Liver (tissue), 9 donors: ENCODE results near the gene TMEM8B. TPM values are rescaled to one million over a fixed set of nuclear protein-coding genes. Genes with fewer than 3 reads are reported as not detected.

Experiments used
- DNase-seq: peaks from one replicate; pipeline ENCODE4 v3.0.0-alpha.2; 2017; ENCODE audit warnings: low spot score
- H3K27ac ChIP-seq, 2 donors: one replicate each; pipeline ENCODE4 v1.7.0; 2013; ENCODE audit warnings: inconsistent platforms in 2 of 2, low read length in 2 of 2, control low read depth in 1 of 2, low read depth in 1 of 2, mild to moderate bottlenecking in 1 of 2
- H3K27me3 ChIP-seq, 4 donors: one replicate each; pipeline versions ENCODE4 v1.6.1 to v1.7.0; 2013; ENCODE audit warnings: low read length in 3 of 4, inconsistent platforms in 1 of 4, mild to moderate bottlenecking in 1 of 4, moderate library complexity in 1 of 4; ENCODE audit not compliant: control insufficient read depth in 4 of 4, insufficient read depth in 4 of 4
- H3K36me3 ChIP-seq, 4 donors: one replicate each; pipeline versions ENCODE4 v1.6.1 to v1.7.0; 2013; ENCODE audit warnings: low read length in 3 of 4, mild to moderate bottlenecking in 3 of 4, low read depth in 1 of 4, moderate library complexity in 1 of 4; ENCODE audit not compliant: control insufficient read depth in 4 of 4, insufficient read depth in 3 of 4
- H3K4me1 ChIP-seq, 4 donors: one replicate each; pipeline versions ENCODE4 v1.6.1 to v1.7.0; 2013; ENCODE audit warnings: low read length in 3 of 4, mild to moderate bottlenecking in 3 of 4, moderate library complexity in 1 of 4; ENCODE audit not compliant: control insufficient read depth in 4 of 4, insufficient read depth in 4 of 4
- H3K4me3 ChIP-seq, 3 donors: one replicate each; pipeline versions ENCODE4 v1.6.1 to v1.7.0; 2013; ENCODE audit warnings: low read length in 3 of 3, control low read depth in 1 of 3, low read depth in 1 of 3, mild to moderate bottlenecking in 1 of 3
- H3K9ac ChIP-seq, 2 donors: one replicate each; pipeline ENCODE4 v1.7.0; 2013; ENCODE audit warnings: low read length in 2 of 2, mild to moderate bottlenecking in 2 of 2, moderate library complexity in 2 of 2, control low read depth in 1 of 2, low read depth in 1 of 2
- H3K9me3 ChIP-seq, 4 donors: one replicate each; pipeline versions ENCODE4 v1.6.1 to v1.7.0; 2013; ENCODE audit warnings: low read length in 3 of 4; ENCODE audit not compliant: control insufficient read depth in 4 of 4
- ATF3 ChIP-seq: IDR thresholded peaks from 2 replicates; pipeline ENCODE4 v1.6.1; 2016; ENCODE audit warnings: antibody characterized with exemption
- CTCF ChIP-seq: fragments of 150-350 bp; IDR thresholded peaks from 2 replicates; pipeline ENCODE4 v1.5.1; 2017; ENCODE audit warnings: improper control_type of control experiment, low read depth, low read length; ENCODE audit not compliant: missing input control
- EGR1 ChIP-seq, 2 donors: IDR thresholded peaks; 2 replicates each; pipeline ENCODE4 v1.6.1; 2016 to 2018; ENCODE audit warnings: antibody characterized with exemption in 2 of 2, low read depth in 2 of 2
- FOXA1 ChIP-seq: IDR thresholded peaks from 2 replicates; pipeline ENCODE4 v1.6.1; 2016; ENCODE audit warnings: antibody characterized with exemption
- FOXA2 ChIP-seq: IDR thresholded peaks from 2 replicates; pipeline ENCODE4 v1.6.1; 2016; ENCODE audit warnings: antibody characterized with exemption
- GABPA ChIP-seq, 2 donors: IDR thresholded peaks in 1 of 2; conservative IDR thresholded peaks in 1 of 2; 2 replicates each; pipeline ENCODE4 v1.6.1; 2016; ENCODE audit warnings: antibody characterized with exemption in 2 of 2, mild to moderate bottlenecking in 1 of 2, moderate library complexity in 1 of 2
- HNF4A ChIP-seq, 2 donors: conservative IDR thresholded peaks; 2 replicates each; pipeline ENCODE4 v1.6.1; 2016; ENCODE audit warnings: antibody characterized with exemption in 2 of 2, mild to moderate bottlenecking in 2 of 2
- HNF4G ChIP-seq: IDR thresholded peaks from 2 replicates; pipeline ENCODE4 v1.6.1; 2016; ENCODE audit warnings: antibody characterized with exemption
- JUND ChIP-seq, 2 donors: IDR thresholded peaks; 2 replicates each; pipeline ENCODE4 v1.6.1; 2016; ENCODE audit warnings: antibody characterized with exemption in 2 of 2
- MAX ChIP-seq: IDR thresholded peaks from 2 replicates; pipeline ENCODE4 v1.6.1; 2016; ENCODE audit warnings: antibody characterized with exemption
- NR2F2 ChIP-seq: IDR thresholded peaks from 2 replicates; pipeline ENCODE4 v1.6.1; 2016; ENCODE audit warnings: antibody characterized with exemption
- RAD21 ChIP-seq, 2 donors: IDR thresholded peaks; 2 replicates each; pipeline ENCODE4 v1.6.1; 2016; ENCODE audit warnings: antibody characterized with exemption in 2 of 2, mild to moderate bottlenecking in 2 of 2
- REST ChIP-seq: IDR thresholded peaks from 2 replicates; pipeline ENCODE4 v1.6.1; 2016; ENCODE audit warnings: antibody characterized with exemption, mild to moderate bottlenecking
- RXRA ChIP-seq, 2 donors: IDR thresholded peaks; 2 replicates each; pipeline ENCODE4 v1.6.1; 2017 to 2018; ENCODE audit warnings: antibody characterized with exemption in 2 of 2, mild to moderate bottlenecking in 1 of 2
- SP1 ChIP-seq: IDR thresholded peaks from 2 replicates; pipeline ENCODE4 v1.6.1; 2018; ENCODE audit warnings: antibody characterized with exemption, mild to moderate bottlenecking
- TAF1 ChIP-seq: conservative IDR thresholded peaks from 2 replicates; pipeline ENCODE4 v1.6.1; 2016; ENCODE audit warnings: antibody characterized with exemption, mild to moderate bottlenecking
- YY1 ChIP-seq: IDR thresholded peaks from 2 replicates; pipeline ENCODE4 v1.6.1; 2016; ENCODE audit warnings: antibody characterized with exemption, mild to moderate bottlenecking
- ZBTB33 ChIP-seq: IDR thresholded peaks from 2 replicates; pipeline ENCODE4 v1.6.1; 2016; ENCODE audit warnings: antibody characterized with exemption
- WGBS: extraction: QIAGEN DNeasy Blood & Tissue Kit; methylation state at CpG from one replicate; pipeline ENCODE4 v1.1.7; 2013; 5-methylcytosine and 5-hydroxymethylcytosine counted together
- polyA plus RNA-seq, 2 donors: library from polyadenylated mRNA; stranded (reverse) in 1 of 2; unstranded in 1 of 2; fragments of 200-250 nt in 1 of 2; fragments of >200 nt in 1 of 2; fragmentation: Nextera tagmentation in 1 of 2; extraction: Ambion mirVana in 1 of 2; gene quantifications; one replicate each; pipeline versions ENCODE4 v1.2.1 to v1.2.3, GENCODE V29; 2013 to 2015
- total RNA-seq, 2 donors: library from RNA; depleted of rRNA; stranded (reverse); fragments of >200 nt; gene quantifications; one replicate each; pipeline ENCODE4 v1.2.3, GENCODE V29; 2014
- donor health status: healthy.
- donor health status: healthy.
- donor health status: healthy.
- donor health status: healthy.
- donor health status: healthy.

Gene TMEM8B
- total and polyA plus RNA-seq, 4 donors: 1.1 to 5.4 (median 2.7) TPM

- Histone ChIP-seq H3K36me3 (no peaks in the 10 kb centered on the region), H3K27me3 (no peaks in the 10 kb centered on the region), H3K9ac (no peak overlapping the region), H3K4me3 (no peak overlapping the region), H3K9me3 (no peaks in the 10 kb centered on the region), H3K4me1 (no peaks in the 10 kb centered on the region), H3K27ac (no peak overlapping the region)
- TF ChIP-seq RAD21 (IDR thresholded peaks at IDR 0.05): no peak
- no peak for TF ChIP-seq FOXA1
- TF ChIP-seq NR2F2: no peak
- no peak for TF ChIP-seq EGR1 (IDR thresholded peaks at IDR 0.05; ENCODE audit: low read depth in 2 of 2)
- no peak for TF ChIP-seq JUND (IDR thresholded peaks at IDR 0.05)
- TF ChIP-seq RXRA (IDR thresholded peaks at IDR 0.05): no peak
- WGBS: 93% methylated on average over 7 of the region's 7 CpGs
- DNase-seq: peak; percentile 24
These were observed 25.2 kb downstream of the TMEM8B start for GRCh38 chr9:35854091-35854762.

- DNase-seq: peak; percentile 27
- TF ChIP-seq RAD21 (IDR thresholded peaks at IDR 0.05): no peak
- no peak for TF ChIP-seq YY1
- no peak for TF ChIP-seq GABPA (IDR thresholded peaks at IDR 0.05 in 1 of 2, conservative IDR thresholded peaks at IDR 0.05 in 1 of 2)
- no peak for TF ChIP-seq ZBTB33
- no peak for TF ChIP-seq FOXA2
- no peak for TF ChIP-seq JUND (IDR thresholded peaks at IDR 0.05)
- no peak for TF ChIP-seq REST
- TF ChIP-seq FOXA1: no peak
- no peak for TF ChIP-seq SP1
- TF ChIP-seq CTCF: no peak
- TF ChIP-seq MAX: no peak
- TF ChIP-seq HNF4G: no peak
- TF ChIP-seq ATF3: no peak
- TF ChIP-seq EGR1 (IDR thresholded peaks at IDR 0.05; ENCODE audit: low read depth in 2 of 2): no peak
- TF ChIP-seq RXRA (IDR thresholded peaks at IDR 0.05): no peak
- TF ChIP-seq HNF4A (conservative IDR thresholded peaks at IDR 0.05): no peak
- TF ChIP-seq TAF1: no peak
- H3K9me3 ChIP-seq: no peaks in the 10 kb centered on the region
- no peaks in the 10 kb centered on the region for H3K4me1 ChIP-seq
- H3K36me3 ChIP-seq: no peaks in the 10 kb centered on the region
- no peak overlapping the region for H3K4me3 ChIP-seq
- no peak overlapping the region for H3K27ac ChIP-seq
- no peaks in the 10 kb centered on the region for H3K27me3 ChIP-seq
- H3K9ac ChIP-seq: no peak overlapping the region
- 80% methylated on average over 3 of the region's 3 CpGs for WGBS
These were observed 27.2 kb downstream of the TMEM8B start for GRCh38 chr9:35856206-35856605.
